T-cell (primary cell): ENCODE results near the gene DAGLB. TPM values are rescaled to one million over a fixed set of nuclear protein-coding genes. Genes with fewer than 3 reads are reported as not detected.

Experiments
- ATAC-seq, 4 experiments: fragments of 200-7000 bp in 3 of 4; fragments of 150-1000 bp in 1 of 4; cut with Tn5 transposase; replicated peaks in 1 of 4; 1 replicate in 3 of 4; 2 replicates in 1 of 4; pipeline ENCODE4 v1.10.0; 2021; ENCODE audit warnings: moderate library complexity in 3 of 4, mild to moderate bottlenecking in 2 of 4, moderate number of reproducible peaks in 1 of 4
- CTCF ChIA-PET, 2 donors: fragments of 300-600 bp; sonication (Branson Sonifier 250); formaldehyde crosslinking; loops; one replicate each; lab custom pipeline; 2022; ENCODE audit warnings: antibody characterized with exemption in 2 of 2; lab: Charles Lee
- POLR2A ChIA-PET, 2 donors: fragments of 300-600 bp; sonication (Branson Sonifier 250); formaldehyde crosslinking; loops; one replicate each; lab custom pipeline; 2022; ENCODE audit warnings: antibody characterized with exemption in 2 of 2; lab: Charles Lee
- DNase-seq, 35 experiments: peaks; one replicate each; pipeline versions ENCODE4 v3.0.0 to v3.0.0-alpha.2; 2013 to 2023
- H3K27ac ChIP-seq: one replicate; pipeline ENCODE4 v1.5.1; 2013; ENCODE audit warnings: low read length
- H3K27me3 ChIP-seq, 2 experiments: replicated peaks in 1 of 2; 1 replicate in 1 of 2; 2 replicates in 1 of 2; pipeline versions ENCODE4 v1.6.1 to v1.7.0; 2013; ENCODE audit warnings: low read length in 1 of 2, mixed read lengths in 1 of 2; ENCODE audit not compliant: control insufficient read depth in 2 of 2, insufficient read depth in 2 of 2; ENCODE audit errors: extremely low read depth in 1 of 2
- H3K36me3 ChIP-seq, 2 donors: 1 replicate in 1 of 2; 2 replicates in 1 of 2; pipeline versions ENCODE4 v1.6.1 to v1.7.0; 2013; ENCODE audit warnings: low read length in 1 of 2; ENCODE audit not compliant: control insufficient read depth in 2 of 2, insufficient read depth in 1 of 2; ENCODE audit errors: extremely low read depth in 1 of 2
- H3K4me1 ChIP-seq, 2 experiments: 1 replicate in 1 of 2; 2 replicates in 1 of 2; pipeline versions ENCODE4 v1.6.1 to v1.7.0; 2013; ENCODE audit warnings: low read length in 2 of 2, mixed read lengths in 1 of 2; ENCODE audit not compliant: insufficient read depth in 2 of 2, control insufficient read depth in 1 of 2; ENCODE audit errors: extremely low read depth in 1 of 2
- H3K4me3 ChIP-seq, 2 donors: 1 replicate in 1 of 2; 2 replicates in 1 of 2; pipeline versions ENCODE4 v1.5.1 to v1.7.0; 2013; ENCODE audit warnings: mild to moderate bottlenecking in 2 of 2, low read length in 1 of 2, moderate library complexity in 1 of 2; ENCODE audit not compliant: control insufficient read depth in 1 of 2; ENCODE audit errors: extremely low read depth in 1 of 2
- H3K9me3 ChIP-seq: 2 replicates; pipeline ENCODE4 v1.7.0; 2013
- H3K27ac Mint-ChIP-seq, 2 donors: one replicate each; pipeline ENCODE4 v1.8.0; 2020 to 2021; ENCODE audit warnings: mild to moderate bottlenecking in 2 of 2, mixed read lengths in 2 of 2
- H3K27me3 Mint-ChIP-seq, 2 donors: one replicate each; pipeline ENCODE4 v1.8.0; 2021 to 2022; ENCODE audit warnings: mixed read lengths in 2 of 2
- H3K36me3 Mint-ChIP-seq: one replicate; pipeline ENCODE4 v1.8.0; 2021; ENCODE audit warnings: mixed read lengths
- H3K4me1 Mint-ChIP-seq, 3 donors: one replicate each; pipeline ENCODE4 v1.8.0; 2020 to 2022; ENCODE audit warnings: mixed read lengths in 3 of 3, mild to moderate bottlenecking in 1 of 3
- H3K4me3 Mint-ChIP-seq, 3 donors: one replicate each; pipeline ENCODE4 v1.8.0; 2020 to 2022; ENCODE audit warnings: mild to moderate bottlenecking in 3 of 3, mixed read lengths in 3 of 3, moderate library complexity in 3 of 3
- H3K9me3 Mint-ChIP-seq, 3 donors: one replicate each; pipeline ENCODE4 v1.8.0; 2020 to 2022; ENCODE audit warnings: mixed read lengths in 3 of 3
- WGBS: methylation state at CpG from one replicate; pipeline ENCODE4 v1.1.5; 2013; ENCODE audit warnings: missing lambda C conversion rate; ENCODE audit not compliant: insufficient coverage; 5-methylcytosine and 5-hydroxymethylcytosine counted together
- total RNA-seq, 35 experiments: library from RNA in 6 of 35; stranded (reverse) in 6 of 35; fragments of 120-200 nt in 1 of 35; gene quantifications; one replicate each; pipeline versions ENCODE4 v1.2.1 to v1.2.4 and lab custom pipeline; 2013 to 2026

Gene DAGLB
- total RNA-seq, 5 donors from 2014 or later (not counting 1 experiment from before 2014, with no cell fraction given) = 23.9 to 45.0 (median 38.9) TPM

DNA sequence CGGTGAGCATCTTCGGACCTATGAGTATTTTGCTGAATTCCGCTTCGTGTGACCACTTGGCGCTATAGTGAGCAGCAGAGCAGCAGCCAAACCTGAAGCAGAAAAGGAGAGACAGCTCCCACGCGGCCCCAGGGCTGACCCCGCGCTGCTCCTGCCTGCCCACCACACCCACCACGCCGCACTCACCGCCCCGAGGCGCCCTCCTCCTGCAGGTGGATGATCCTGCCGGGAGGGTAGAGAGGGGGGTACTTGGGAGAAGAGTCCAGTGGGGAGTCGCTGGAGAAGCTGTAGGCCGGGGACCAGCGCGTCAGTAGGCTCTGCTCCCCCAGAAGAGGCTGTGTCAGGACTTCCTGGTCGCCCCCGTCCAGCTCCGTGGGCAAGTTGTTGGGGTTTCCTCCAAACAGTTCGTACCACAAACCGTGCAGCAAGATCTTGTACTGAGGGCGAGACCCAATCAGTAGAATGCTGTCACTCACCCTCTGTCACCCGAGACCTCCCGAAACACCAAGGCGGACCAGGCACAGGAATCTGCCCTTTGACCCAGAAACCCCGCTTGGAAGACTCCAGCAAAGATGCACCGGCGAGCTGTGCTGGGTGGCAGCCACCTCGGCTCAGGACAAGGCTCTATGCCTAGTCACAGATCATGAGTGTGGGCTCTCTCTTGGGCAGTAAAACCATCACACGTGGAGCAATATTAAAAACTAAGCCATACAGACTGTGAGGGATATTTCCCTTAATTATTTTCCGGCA, 37.6 kb downstream of the DAGLB start:
- peak in 1 of 4 experiments; percentile 15 for ATAC-seq
- Histone ChIP-seq H3K27ac (no peak overlapping the region), H3K4me3 (no peak overlapping the region), H3K9me3 (no peaks in the 10 kb centered on the region), H3K27me3 (no peaks in the 10 kb centered on the region), H3K4me1 (no peaks in the 10 kb centered on the region), H3K36me3 (peaks cover 21 to 51% of the 10 kb centered on the region in 2 donors)
- Mint-ChIP-seq H3K4me3 (no peak overlapping the region), H3K27ac (no peak overlapping the region), H3K9me3 (no peaks in the 10 kb centered on the region), H3K36me3 (peaks cover 52% of the 10 kb centered on the region), H3K27me3 (no peaks in the 10 kb centered on the region), H3K4me1 (no peaks in the 10 kb centered on the region)
- ChIA-PET CTCF (interaction anchor here in 1 of 2 donors (0.5 to 0.7 kb wide), 2 partner anchors 53 to 676 kb away, joined by 3 to 4 read pairs; no protein-coding TSS in a partner anchor), POLR2A (interaction anchor here in 1 of 2 donors (0.6 kb wide), 1 partner anchor 409 kb away, joined by 6 read pairs; no protein-coding TSS in a partner anchor)
- DNase-seq = no peak
- 96% methylated on average over 24 of the region's 34 CpGs for WGBS

DNA sequence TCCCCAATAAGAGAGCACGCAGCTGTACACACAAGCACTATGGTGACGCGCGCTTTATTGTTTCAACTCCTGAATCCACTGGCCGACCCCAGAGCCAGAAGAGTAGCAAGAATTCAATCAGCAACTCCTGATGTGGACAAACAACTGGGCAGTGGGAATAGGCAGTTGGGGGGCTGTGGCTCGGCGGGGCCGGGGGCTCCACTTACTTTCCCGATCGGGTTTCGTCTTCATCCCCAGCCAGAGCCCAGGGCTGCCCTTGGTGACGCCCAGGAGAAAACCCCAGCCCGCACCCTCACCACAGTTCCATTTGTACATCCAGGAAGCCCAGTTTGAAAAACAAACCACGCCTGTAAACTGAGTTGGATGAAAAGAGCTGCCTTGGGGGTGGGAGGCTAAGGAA, 38.7 kb downstream of the DAGLB start:
- no peak overlapping the region for H3K27ac ChIP-seq
- 89% methylated on average over 5 of the region's 14 CpGs for WGBS
- H3K4me3 Mint-ChIP-seq = no peak overlapping the region
- peaks cover 21 to 55% of the 10 kb centered on the region in 2 donors for H3K36me3 ChIP-seq
- H3K36me3 Mint-ChIP-seq = peaks cover 55% of the 10 kb centered on the region
- H3K9me3 Mint-ChIP-seq = no peaks in the 10 kb centered on the region
- DNase-seq (no peak), ATAC-seq (peak in 1 of 4 experiments; percentile 24)
- no peaks in the 10 kb centered on the region for H3K9me3 ChIP-seq
- no peak overlapping the region for H3K4me3 ChIP-seq
- no peak overlapping the region for H3K27ac Mint-ChIP-seq
- H3K4me1 Mint-ChIP-seq = no peaks in the 10 kb centered on the region
- no peaks in the 10 kb centered on the region for H3K27me3 ChIP-seq
- ChIA-PET CTCF (no interaction called here), POLR2A (no interaction called here)
- no peaks in the 10 kb centered on the region for H3K27me3 Mint-ChIP-seq
- H3K4me1 ChIP-seq = no peaks in the 10 kb centered on the region

- DNase-seq (no peak), ATAC-seq (no peak)
- H3K27me3 Mint-ChIP-seq = no peaks in the 10 kb centered on the region
- no peaks in the 10 kb centered on the region for H3K4me1 Mint-ChIP-seq
- 100% methylated on average over 1 of the region's 4 CpGs for WGBS
- no peaks in the 10 kb centered on the region for H3K9me3 Mint-ChIP-seq
- Histone ChIP-seq H3K9me3 (no peaks in the 10 kb centered on the region), H3K27ac (no peak overlapping the region), H3K27me3 (no peaks in the 10 kb centered on the region), H3K4me3 (no peak overlapping the region), H3K4me1 (no peaks in the 10 kb centered on the region), H3K36me3 (peaks cover 16 to 60% of the 10 kb centered on the region in 2 donors)
- H3K27ac Mint-ChIP-seq = no peak overlapping the region
- CTCF ChIA-PET = interaction anchor here in 1 of 2 donors (0.7 to 0.8 kb wide), 2 partner anchors 20 to 67 kb away, joined by 3 read pairs; no protein-coding TSS in a partner anchor
- no peak overlapping the region for H3K4me3 Mint-ChIP-seq
- peaks cover 64% of the 10 kb centered on the region for H3K36me3 Mint-ChIP-seq
- POLR2A ChIA-PET = interaction anchor here in 1 of 2 donors (0.5 kb wide), 1 partner anchor 57 kb away, joined by 8 read pairs; no protein-coding TSS in a partner anchor
Measured at GRCh38 chr7:6407434-6407833, 40.3 kb downstream of the DAGLB start.

DNA sequence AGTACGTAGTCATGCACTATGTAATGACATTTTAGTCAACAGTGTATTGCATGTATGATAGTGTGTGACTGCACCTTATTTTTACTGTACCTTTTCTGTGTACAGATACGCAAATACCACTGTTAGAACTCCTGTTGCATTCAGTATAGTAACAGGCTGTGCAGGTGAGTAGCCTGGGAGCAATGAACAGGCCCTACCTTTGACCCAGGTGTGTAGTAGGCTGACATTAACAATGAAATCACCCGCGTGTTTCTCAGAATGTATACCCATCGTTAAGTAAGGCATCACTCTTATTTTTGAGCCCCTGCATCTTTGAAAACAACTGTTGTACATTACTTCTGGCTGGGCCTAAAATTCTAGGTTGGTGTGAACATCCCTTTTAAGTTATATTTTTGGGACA, 41.6 kb downstream of the DAGLB start:
- Mint-ChIP-seq H3K27ac (peak overlapping the region in 1 of 2 donors; percentile 48), H3K9me3 (no peaks in the 10 kb centered on the region), H3K4me1 (no peaks in the 10 kb centered on the region), H3K36me3 (peaks cover 66% of the 10 kb centered on the region), H3K27me3 (no peaks in the 10 kb centered on the region), H3K4me3 (no peak overlapping the region)
- POLR2A ChIA-PET = no interaction called here
- Histone ChIP-seq H3K4me3 (no peak overlapping the region), H3K9me3 (no peaks in the 10 kb centered on the region), H3K27ac (no peak overlapping the region), H3K36me3 (peaks cover 10 to 66% of the 10 kb centered on the region in 2 donors), H3K4me1 (no peaks in the 10 kb centered on the region), H3K27me3 (no peaks in the 10 kb centered on the region)
- WGBS = 100% methylated on average over 1 of the region's 5 CpGs
- CTCF ChIA-PET = no interaction called here
- ATAC-seq (no peak), DNase-seq (no peak)

DNA sequence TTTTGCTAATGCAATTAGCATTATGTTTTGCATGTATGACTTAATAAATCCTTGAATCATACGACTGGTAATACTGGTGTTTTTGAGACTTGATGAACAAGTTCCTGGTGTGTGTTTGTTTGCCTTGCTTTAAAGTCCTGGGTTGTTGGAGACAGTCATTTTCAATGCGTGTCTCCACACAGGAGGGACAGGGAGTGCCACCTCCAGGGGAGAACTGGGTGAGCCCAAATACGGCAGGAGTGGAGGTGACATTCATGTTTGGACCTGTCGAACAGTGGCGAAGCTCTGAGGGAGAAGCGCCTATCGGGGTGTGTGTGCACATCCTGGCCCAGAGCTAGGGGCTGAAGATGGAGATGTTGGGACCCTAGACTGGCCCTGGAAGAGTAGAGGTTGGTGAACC, 43.8 kb downstream of the DAGLB start:
- ATAC-seq (no peak), DNase-seq (no peak)
- CTCF ChIA-PET = interaction anchor here in 1 of 2 donors (0.7 kb wide), 1 partner anchor 51 kb away, joined by 3 read pairs; no protein-coding TSS in a partner anchor
- peaks cover 0 to 8% (median 6%) of the 10 kb centered on the region in 3 donors for H3K4me1 Mint-ChIP-seq
- WGBS = 99% methylated on average over 7 of the region's 7 CpGs
- H3K4me1 ChIP-seq = peaks cover 0 to 7% of the 10 kb centered on the region in 2 experiments
- no peaks in the 10 kb centered on the region for H3K27me3 Mint-ChIP-seq
- H3K27ac Mint-ChIP-seq = peak overlapping the region in 1 of 2 donors; percentile 40
- no peak overlapping the region for H3K4me3 Mint-ChIP-seq
- H3K9me3 ChIP-seq = no peaks in the 10 kb centered on the region
- no peak overlapping the region for H3K4me3 ChIP-seq
- POLR2A ChIA-PET = no interaction called here
- no peak overlapping the region for H3K27ac ChIP-seq
- no peaks in the 10 kb centered on the region for H3K9me3 Mint-ChIP-seq
- peaks cover 0 to 68% of the 10 kb centered on the region in 2 donors for H3K36me3 ChIP-seq
- peaks cover 54% of the 10 kb centered on the region for H3K36me3 Mint-ChIP-seq
- H3K27me3 ChIP-seq = no peaks in the 10 kb centered on the region

- H3K4me1 Mint-ChIP-seq = peaks cover 2 to 18% (median 16%) of the 10 kb centered on the region in 3 donors
- peaks cover 0 to 15% of the 10 kb centered on the region in 2 experiments for H3K4me1 ChIP-seq
- no peak for ATAC-seq
- no peak overlapping the region for H3K27ac ChIP-seq
- H3K9me3 ChIP-seq = no peaks in the 10 kb centered on the region
- peaks cover 49% of the 10 kb centered on the region for H3K36me3 Mint-ChIP-seq
- no peaks in the 10 kb centered on the region for H3K27me3 ChIP-seq
- peaks cover 0 to 64% of the 10 kb centered on the region in 2 donors for H3K36me3 ChIP-seq
- no peak overlapping the region for H3K4me3 ChIP-seq
- no peaks in the 10 kb centered on the region for H3K9me3 Mint-ChIP-seq
- no peaks in the 10 kb centered on the region for H3K27me3 Mint-ChIP-seq
- ChIA-PET POLR2A (no interaction called here), CTCF (interaction anchor here in 1 of 2 donors (0.6 kb wide), 2 partner anchors 34 to 38 kb away, joined by 3 read pairs; no protein-coding TSS in a partner anchor)
- 98% methylated on average over 12 of the region's 13 CpGs for WGBS
- no peak for DNase-seq
- H3K27ac Mint-ChIP-seq = peak overlapping the region in 1 of 2 donors; percentile 2
- no peak overlapping the region for H3K4me3 Mint-ChIP-seq
Measured at GRCh38 chr7:6402741-6403140, 45.0 kb downstream of the DAGLB start.
